Stimulated activated CD4-positive, alpha-beta T cell treated with anti-CD3 and anti-CD28 coated beads, TNF-alpha, amount 100 ng/mL, for 24 hours (primary cell): ENCODE results near the gene INO80E.
"Not testable (repeated sequence)": the region's sequence is repeated elsewhere in the genome, so short reads cannot be mapped to it uniquely, and the experiment has no call there.

ENCODE experiments used
- DNase-seq, 3 experiments: peaks; one replicate each; pipeline ENCODE4 v3.0.0-alpha.2; 2020; ENCODE audit warnings: low read depth in 3 of 3

Gene INO80E

DNA sequence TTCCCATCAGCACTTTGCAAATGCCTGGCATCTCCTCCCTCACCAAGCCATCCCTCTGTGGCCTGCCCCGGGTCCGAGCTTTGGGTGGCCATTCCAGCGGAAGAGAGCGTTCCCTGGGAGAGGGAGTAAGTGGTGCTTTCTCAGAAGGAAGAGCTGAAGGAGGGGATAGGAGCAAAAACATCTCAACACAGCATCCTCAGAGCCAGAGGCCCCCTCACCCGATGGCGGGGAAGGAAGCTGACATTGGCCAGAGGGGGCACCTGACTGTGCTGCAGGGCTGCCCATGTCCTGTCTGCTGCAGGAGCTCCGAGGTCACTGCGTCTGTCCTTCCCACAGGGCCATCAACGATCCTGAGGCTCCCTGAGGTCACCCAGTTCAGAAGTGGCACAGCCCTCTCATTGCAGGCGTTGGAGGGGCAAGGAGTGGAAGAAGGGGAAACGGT is 35.5 kb downstream of the INO80E start:
- DNase-seq: no peak

- DNase-seq: peak; percentile 46 to 61 (median 59)
Measured at GRCh38 chr16:30032083-30032819, 36.2 kb downstream of the INO80E start.

DNA sequence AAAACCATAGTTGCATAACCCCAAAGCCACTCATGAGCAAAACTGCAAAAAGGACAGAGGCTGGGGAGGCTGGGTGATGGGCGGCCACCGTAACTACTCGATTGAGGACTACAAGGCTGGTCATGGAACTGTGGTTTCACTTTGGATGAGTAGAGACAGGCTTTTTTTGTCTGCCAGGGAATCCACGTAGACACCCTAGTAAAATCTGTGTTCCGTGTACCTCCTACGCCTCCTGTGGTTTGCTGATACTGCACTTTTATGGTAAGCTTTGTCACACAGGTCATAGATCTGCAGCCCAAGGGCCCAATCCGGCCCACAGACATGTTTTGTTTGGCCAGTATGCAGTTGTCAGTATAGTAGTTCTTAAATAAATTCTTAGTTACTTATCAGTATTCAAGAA is 37.2 kb downstream of the INO80E start:
- no peak for DNase-seq

DNA sequence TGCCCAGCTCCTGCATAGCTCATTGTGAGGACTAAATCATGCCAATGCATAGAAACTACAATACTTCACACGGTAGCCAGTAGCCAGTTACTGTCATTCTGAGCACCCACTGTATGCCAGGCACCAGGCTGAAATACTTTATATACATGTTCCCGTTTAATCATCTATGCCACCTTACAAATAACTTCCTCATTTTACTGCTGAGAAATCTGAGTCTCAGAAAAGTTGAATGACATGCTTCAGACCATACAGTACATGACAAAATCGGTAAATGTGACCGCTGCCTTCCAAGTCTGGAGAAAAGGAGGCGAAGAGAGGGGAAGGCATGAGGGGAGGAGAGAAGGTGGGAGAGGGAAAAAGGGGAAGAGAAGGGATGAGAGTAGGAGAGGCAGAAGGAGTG is 44.2 kb downstream of the INO80E start:
- no peak for DNase-seq

DNA sequence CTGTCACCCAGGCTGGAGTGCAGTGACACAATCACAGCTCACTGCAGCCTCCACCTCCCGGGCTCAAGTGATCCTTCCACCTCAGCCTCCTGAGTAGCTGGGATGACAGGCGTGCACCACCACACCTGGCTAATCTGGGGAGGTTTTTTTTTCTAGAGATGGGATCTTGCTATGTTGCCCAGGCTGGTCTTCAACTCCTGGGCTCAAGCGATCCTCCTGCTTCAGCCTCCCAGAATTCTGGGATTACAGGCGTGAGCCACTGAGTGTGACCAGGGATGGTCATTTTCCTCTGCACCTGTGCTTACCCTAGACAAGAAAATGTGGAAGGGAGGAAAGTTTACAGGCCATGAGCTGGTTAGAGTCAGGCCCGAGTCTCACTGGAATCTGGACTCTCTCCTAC is 44.6 kb downstream of the INO80E start:
- not testable (repeated sequence) for DNase-seq

GRCh38 chr16:30041841-30042240 is 45.8 kb downstream of the INO80E start:
- no peak for DNase-seq

DNA sequence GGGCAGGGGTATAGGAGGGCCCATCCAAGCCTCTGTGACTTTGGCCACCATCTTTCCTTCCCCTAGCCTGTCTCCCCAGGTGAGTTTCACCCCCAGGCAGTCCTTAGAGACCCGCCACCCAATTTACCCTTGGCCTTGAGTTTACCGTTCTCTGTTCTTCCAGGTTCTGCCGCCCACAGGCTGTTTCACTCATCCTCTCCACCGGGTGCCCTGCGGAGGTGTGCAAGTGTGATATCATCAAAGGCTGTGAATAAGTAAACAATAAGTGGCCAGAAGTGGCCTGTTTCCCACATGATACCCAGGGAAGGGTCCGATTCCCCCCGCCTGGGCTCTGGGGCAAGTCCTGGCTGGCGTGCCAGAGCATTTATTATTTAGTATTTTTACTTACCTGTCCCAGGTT is 50.1 kb downstream of the INO80E start:
- no peak for DNase-seq

GRCh38 chr16:30046588-30046987 is 50.5 kb downstream of the INO80E start:
- no peak for DNase-seq

DNA sequence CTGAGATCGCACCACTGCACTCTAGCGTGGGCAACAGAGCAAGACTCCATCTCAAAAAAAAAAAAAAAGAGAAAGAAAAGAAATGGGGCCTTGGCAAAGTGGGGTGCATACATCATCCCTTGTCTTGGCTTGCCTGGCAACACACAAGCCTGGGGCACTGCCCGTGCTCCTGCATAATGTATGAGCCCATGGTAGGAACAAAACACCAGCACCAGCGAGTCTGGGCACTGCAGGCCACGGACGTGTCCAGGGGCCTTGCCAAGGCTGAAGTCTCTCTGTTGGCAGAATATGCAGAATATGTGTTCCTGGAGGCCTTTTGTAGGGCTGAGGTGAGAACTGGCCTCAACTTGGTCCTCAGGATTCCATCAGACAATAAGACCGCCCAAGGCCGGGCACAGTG is 53.8 kb downstream of the INO80E start:
- DNase-seq: no peak

DNA sequence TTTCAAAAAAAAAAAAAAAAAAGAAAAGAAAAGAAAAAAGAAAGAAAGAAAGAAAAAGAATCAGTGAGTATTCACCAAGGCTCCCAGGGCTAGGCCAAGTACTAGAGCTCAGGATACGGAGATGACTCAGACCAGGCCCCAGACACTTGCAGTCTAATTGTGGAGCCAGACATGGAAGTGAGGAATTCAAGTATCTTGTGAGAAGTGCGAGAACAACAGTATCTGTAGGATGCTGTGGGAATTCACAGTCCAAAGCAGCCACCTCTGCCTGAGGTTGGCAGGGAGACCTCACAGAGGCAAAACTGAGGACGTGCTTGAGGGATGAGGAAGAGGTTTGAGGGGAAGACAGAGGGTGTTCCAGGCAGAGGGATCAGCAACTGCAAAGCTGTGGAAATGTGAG is 55.5 kb downstream of the INO80E start:
- DNase-seq: no peak

- peak; percentile 85 to 93 (median 88) for DNase-seq
Measured at GRCh38 chr16:30052671-30053372, 56.8 kb downstream of the INO80E start.

DNA sequence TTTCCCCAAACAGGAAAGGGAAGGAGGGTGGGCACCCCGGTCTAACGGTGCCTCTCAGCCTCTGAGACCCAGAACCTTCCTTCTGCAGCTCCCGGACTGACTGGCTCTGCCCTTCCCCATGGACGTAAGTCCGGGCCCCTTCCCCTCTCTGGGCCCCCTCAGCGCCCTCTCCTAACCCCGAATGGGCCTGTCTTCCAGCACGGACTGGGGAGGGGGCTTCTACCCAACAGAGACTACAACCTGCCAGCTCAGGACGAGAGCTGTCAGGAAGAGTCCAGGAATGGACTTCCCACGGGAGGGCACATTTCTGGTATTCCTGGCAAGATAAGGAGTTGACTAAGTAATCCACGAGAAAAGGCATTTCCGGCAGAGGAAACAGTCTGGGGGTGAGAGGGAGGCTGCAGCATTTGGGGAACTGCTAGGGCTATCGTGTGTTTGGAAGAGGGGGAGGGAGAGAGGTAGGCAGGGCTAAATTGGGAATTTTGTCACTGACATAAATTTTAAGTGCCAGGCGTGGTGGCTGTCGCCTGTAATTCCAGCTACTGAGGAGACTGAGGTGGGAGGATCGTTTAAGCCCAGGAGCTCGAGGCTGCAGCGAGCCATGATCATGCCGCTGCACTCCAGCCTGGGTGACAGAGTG is 57.5 kb downstream of the INO80E start:
- DNase-seq: no peak

GRCh38 chr16:30054451-30054850 is 58.4 kb downstream of the INO80E start:
- no peak for DNase-seq

DNA sequence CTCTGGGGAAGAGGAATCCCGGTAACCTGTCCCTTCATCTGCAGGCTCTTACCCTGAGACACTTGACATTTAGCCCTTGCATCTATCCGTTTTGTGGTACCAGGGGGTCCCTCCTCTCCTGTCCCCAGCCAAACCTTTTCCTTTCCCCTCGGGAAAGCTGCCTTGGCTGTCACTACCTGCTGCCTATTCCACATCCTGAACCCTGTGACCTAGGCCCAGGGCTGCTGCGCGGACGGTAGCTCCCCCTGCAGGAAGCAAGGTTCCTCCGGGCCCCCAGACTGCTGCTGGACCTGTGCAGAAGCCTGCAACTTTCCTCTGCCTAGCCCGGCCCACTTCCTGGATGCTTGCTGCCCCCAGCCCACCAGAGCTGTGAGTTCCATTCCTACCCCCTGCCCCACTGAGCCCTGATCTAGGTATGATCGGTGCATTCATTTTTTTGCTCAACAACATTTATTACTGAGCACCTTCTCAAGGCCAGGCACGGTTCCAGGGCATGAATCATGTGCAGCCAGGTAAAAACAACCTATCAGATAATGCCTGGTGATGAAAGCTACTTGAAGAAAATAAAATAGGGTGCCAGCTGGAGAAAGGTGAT is 59.0 kb downstream of the INO80E start:
- peak in 1 of 3 experiments; percentile 56 for DNase-seq
